Activated gamma-delta T cell treated with anti-CD3 and anti-CD28 coated beads, Interleukin-2, amount 50 U/mL, for 16 hours (primary cell): ENCODE data around the gene KCTD12.

Experiments used
- DNase-seq: peaks from one replicate; pipeline ENCODE4 v3.0.0-alpha.2; 2020; ENCODE audit warnings: low read depth

Gene KCTD12

DNA sequence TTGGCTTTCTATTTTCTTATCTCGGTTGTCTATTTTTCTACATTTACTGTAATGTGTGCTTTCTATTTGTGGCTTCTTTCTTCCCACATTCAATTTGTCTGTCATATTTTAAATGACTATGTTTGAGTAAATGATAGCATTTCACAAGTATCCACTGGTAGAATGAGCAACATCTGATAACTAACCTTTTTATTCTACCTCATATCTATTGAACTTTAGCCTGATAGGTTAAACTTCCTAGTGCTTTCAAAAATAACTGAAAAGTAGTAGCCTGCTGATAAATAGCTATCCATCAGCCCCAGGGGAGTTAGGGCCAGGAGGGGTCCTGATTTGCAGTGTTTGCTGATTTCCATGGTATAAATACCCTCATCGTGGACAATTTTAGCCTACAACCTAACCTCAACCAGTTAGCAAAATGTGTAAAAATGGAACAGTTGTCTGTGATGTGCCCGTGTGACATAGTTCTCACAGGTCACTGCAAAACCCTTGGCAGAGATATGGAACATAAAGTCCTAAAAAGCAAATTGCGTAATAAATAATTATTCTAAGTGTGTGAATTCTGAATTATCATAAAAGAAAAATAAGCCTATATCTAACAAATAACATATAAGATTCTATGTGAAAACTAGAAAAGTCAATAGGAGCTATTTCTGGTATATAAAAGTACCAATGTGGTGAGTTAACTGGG, 32.1 kb downstream of the KCTD12 start:
- DNase-seq: no peak

DNA sequence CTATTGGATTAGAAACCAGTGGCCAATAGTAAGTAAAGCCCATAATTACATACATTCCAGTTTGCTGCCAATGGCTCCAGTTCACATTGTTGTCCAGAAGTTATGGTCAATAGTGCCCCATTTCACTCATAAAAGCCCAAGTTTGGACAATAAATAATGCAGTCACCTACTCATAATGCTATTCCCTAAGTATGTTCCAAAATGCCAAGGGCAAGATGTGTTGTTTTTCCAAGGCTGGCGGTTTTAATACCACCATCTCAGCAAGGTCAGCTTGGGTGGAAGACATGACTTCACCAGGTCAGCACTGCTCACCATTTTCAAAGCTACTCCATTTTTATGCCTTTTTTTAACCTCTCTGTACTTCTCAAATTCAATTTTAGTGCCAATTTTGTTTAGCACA, 32.7 kb downstream of the KCTD12 start:
- no peak for DNase-seq

DNA sequence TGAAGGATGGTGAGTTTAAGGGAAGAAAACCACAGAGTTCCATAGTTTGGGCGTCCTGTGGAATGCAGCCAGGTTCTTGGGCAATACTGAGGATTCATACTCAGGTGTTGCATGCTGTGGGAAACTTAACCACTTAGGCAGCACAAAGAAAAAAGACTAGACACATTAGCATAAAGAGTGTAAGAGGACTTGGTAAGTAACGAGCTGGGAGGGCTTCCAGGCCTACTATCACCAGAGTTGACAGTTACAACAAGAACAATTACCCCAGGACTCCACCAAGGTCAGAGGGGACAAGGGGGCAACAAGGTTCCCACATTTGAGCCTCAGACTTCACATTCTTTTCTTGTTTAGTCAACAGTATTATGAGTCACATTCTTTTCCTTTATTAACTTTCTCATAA, 33.2 kb downstream of the KCTD12 start:
- DNase-seq: no peak

DNA sequence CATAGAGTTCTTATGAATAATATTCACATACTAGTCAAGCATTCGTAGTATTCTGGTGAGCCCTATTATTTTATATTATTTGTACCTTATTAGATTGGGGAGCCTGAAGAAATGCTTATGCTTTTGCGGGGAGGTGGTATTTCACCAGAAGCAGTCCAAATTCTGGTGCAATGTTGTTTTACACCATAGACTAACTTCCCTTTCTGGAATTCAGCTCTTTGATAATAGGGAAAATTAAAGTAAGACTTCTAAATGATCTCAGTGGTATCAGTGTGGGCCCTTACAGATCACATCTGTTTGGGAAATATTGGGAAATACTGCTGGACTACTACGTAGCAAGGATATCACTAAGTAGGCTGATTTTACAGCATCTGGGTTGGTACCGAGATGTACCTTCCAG, 34.2 kb downstream of the KCTD12 start:
- no peak for DNase-seq

DNA sequence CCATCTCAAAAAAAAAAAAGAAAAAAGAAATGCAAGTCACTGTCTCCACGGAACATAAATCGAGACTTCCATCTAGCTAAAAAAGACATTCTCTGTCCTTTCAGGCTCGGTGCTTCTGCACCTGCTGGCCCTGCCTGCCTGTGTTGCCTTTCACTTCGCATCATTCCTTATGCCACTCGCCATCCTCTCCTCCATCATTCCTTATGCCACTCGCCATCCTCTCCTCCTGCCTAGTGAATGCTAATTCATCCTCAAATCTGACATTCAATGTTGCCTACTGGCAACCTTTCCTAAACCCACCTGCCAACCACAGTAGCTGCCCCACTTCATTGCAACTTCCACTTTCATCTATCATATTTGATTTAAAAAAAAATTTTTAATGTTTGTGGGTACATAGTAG, 36.7 kb downstream of the KCTD12 start:
- DNase-seq: no peak

DNA sequence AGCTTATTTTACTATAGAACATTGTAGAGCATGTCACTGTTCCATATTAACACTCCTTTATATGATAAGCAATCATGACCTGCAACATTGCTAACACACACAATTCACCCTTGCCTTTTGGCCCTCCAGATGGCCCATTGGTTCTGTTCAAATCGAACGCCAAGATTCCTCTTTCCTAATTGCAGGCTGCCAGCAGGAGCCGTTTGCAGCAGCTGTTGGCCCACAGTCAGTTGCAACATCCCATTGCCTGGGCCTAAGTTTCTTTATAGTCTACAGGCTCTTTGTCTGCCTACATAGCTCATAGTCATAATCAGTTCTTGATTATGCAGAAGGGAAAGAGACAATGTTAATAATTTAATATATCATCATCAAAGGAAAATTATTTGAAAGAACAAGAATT, 37.6 kb downstream of the KCTD12 start:
- no peak for DNase-seq

DNA sequence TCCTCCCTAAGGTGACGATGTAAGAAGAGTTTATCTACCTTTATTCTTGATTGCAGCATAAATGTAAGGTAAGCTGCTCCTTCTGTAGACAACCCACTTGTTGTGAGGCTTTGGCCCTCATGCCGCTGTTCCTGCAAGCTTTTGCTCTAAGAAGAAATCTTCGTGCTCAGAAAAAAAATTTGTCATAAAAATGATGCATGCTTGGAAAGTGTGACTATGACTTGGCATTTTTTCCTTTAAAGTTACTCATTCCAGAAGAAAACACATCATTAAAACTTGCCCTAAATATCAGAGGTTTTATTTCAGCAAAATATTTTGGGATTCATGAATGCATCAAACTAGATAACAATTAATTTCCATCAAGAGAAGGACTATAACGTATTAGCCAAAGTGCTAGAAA, 39.8 kb downstream of the KCTD12 start:
- DNase-seq: no peak

DNA sequence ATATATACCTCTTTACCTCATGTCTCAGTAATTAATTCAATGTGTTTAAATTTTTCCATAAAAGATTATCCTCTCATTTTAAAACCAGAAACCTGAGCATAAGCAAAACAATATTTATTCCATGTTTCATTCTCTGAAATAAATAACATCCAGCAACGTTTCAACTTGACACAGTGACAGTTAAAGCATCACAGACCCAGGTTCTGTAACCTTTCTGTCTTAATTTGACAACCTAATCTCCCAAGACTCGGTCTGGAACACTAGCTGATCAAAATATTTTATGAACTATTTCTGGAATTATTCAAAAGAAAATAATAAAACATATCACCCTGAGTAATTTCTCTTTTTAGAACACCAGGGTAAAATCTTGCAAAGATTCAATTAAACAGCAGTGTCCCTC, 40.3 kb downstream of the KCTD12 start:
- DNase-seq: no peak

DNA sequence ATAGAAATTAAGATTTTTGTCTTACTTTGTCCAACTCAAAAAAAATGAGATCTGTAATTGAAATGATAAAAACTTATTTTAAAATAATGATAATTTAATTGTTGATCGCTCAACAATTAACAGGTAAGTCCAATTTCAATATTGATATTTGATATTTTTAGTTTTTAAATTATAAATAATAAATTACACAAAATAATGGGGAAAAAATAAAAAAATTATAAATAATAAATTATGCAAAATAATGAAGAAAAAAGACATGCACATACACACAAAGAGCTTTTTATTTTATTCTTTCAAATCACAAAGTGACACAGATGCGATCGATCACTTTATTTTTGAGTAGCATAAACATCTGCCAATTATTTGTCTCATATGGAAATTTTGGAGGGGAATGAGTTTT, 40.8 kb downstream of the KCTD12 start:
- no peak for DNase-seq

DNA sequence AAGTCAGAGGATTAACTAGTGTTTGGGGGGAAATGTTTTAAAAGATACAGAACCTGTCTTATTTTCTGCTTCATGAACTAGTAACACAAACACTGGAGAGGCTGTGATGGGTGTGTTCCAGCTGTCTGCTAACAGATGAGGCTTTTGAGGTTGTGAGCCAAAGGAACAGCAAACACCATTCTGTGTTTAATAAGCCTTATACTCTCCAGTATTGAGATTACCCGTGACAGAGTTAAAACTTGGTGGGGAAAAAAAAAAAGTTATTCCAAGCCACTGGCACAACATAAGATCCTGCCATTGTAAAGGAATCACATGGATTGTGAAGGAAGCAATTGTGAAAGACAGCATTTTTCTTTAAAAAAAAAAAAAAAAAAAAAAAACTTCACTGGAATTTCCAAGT, 48.4 kb downstream of the KCTD12 start:
- no peak for DNase-seq

DNA sequence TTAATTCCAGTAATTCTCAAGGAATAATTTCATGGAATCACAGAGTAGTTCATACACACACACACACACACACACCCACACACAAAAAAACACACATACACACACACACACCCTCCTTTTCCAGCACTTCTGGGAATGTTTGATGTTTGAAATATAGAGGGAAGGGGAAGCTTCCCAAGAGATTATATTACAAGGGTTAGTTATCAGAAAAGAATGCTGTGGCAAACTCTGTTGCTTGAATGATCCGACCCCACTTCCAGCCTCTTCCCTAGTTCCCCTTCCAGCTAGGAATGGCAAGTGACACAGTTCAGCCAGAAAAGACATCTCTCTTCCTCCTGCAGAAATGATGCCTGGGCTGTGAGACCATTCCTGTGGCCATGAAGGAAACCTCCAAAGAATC, 49.9 kb downstream of the KCTD12 start:
- no peak for DNase-seq

DNA sequence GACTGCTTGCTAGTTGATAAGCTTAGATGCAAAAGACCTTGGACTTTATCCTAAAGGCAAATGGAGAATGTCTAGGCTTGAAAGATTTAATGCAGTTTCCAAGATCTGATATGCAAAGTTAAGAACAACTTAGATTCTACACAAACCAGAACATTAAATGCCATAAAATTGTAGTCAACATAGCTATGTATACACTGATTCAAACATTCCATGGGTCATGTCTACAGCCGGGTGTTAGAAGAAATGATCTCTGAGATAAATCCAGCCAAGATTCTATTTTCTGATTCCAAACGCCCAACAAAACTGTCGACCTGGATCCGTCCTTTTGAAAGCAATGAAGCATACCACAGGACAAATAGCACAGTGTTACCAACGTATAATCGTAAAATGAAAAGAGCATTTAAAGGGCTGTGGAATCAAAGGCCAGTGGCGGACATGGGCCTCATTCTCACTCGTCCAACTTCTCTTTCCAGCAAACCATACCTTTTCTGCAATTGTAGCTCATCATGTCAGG, 52.7 kb downstream of the KCTD12 start:
- DNase-seq: no peak

DNA sequence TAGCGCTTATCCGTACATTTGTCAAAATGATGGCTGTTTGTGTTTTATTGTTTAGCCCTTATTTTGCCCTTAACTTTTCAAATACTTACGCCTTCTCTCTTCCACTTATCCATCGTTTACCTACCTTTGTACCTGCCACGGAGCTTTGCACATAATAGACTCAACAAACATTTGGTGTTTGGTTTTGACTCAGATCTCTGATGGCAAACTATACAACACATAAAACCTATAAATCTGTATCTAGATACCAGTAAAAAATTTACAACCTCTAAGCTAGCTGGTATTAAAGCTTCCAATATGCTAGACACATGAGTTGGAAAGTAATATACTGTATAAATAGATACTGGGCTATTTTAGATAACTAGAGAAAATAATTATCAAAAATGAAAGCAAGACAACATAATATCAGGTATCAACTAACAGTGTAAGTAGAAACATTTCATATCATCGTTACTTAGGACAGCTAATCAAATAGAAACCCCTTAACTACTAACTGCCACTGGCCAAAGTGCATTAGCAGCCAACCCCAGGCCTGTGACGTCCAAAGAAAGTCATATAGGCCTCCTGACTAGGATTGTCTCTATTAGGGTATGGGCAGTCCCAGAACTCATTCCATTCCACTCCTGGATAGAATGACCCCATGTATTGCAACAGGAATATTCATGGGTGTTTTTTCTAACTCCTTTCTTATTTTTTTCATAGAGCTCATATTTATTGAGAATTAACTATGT, 53.8 kb downstream of the KCTD12 start:
- no peak for DNase-seq

DNA sequence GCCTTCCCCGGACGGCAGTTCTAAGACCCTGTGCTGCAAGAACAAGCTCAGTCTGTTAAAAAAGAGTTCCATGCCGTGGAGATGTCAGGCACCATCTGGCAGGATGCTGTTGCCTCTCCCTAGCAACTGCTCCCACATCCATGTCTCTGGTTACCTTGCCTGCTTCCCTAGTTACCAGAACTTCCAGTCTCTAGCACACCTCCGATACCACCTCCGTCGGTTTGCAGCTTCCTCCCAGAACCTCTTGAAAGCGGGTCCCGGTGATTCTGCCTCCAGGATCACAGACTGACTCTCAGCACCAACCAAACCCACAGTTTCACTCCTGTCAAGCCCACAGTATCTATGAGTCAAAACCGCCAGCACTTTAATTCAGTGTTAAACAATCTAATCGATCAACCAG, 55.4 kb downstream of the KCTD12 start:
- no peak for DNase-seq
